GM19463 (cell line): ENCODE data around the gene LRRC27.

Source experiments
- ATAC-seq: cut with Tn5 transposase; IDR thresholded peaks from one replicate; pipeline ENCODE4 v1.9.1; 2021; ENCODE audit warnings: mild to moderate bottlenecking, moderate library complexity; ENCODE audit not compliant: unreplicated experiment

The LRRC27 gene

DNA sequence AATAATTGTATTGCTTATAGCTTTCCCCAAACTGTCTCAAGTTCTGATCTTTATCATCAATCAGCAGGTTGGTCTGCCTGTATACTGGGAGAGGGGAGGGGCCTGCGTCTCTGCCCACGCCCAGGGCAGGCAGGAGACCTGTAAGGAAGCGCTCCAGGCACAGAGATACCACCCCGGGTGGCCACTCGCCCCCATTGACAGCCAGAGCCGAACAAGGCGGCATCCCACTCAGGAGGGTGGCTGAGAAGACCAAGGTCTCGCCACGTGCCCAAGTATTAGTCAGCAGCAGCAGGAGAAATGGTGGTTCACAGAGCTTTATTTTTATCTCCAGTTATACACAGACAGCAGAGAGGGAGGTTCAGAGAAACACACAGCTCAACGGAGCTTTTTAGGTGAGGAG lies 31.4 kb upstream of the LRRC27 start:
- ATAC-seq = no peak

- no peak for ATAC-seq
These were observed 30.3 kb upstream of the LRRC27 start for GRCh38 chr10:132301371-132302330.

GRCh38 chr10:132302421-132303310 lies 29.3 kb upstream of the LRRC27 start:
- no peak for ATAC-seq

DNA sequence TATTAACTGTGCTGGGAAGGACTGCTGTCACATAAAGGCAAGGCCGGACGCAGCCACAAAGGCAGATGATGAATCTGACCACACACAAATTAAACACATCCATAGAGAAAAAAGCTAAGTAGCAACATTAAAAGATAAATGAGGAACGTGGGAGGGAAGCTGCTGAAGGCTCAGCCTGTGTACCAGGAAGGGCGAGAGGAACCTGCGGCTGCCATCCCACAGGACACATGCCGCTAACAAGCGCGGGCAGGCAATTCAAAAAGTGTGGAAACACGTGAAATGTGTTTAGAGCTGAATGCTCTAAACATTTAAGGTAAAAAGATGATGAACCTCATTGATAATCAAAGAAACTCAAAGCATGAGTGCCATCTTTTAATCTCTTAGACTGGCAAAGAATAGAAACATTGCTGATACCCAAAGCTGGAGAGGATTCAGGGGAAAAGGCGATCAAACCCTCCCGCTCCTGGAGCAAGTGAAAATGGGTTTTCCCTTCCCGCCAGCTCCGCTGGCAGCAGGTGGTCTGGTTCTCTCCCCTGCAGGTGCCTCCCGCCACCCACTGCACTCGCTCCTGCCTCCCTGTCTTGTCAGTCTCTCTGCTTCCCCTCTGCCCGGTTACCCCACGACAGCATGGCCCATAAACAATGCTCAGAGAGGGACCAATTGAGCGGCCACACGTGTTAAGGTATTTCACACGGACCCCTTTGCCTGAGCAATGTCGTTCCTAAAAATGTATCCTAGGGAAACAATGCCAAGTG lies 28.5 kb upstream of the LRRC27 start:
- no peak for ATAC-seq

DNA sequence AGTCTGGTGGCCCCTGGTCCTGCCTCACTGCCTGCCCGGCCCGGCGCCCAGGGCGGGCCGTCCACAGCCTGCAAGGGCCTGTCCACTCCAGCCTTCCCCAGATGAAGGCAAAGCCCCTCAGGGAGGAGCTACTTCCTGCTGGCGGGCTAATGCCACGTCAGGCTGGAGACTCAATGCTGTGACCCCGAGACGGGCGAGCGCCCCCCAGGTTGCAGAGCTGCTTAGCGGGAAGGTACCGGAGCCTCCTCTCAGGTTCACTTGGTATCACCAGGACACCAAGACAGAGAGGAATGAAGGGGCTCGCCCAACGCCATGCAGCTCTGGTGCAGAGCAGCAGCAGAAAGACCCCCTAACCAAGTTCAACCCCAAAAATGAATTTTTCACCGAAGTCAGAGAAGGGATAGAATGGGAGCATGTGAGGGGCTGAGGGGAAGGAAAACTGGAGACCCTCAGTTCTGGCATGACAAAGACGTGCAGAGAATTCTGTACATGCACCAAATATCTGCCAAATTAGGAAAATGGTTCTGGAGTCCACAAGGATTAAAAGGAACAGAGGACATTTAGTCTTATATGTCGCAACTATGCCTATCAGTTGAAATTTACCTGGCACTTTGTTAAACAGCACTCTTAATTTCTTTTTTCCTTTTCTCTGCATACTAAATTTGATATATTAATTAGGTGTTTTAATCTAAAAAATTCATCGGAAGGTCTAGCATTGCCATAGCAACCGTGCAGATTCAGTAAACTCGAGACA lies 27.1 kb upstream of the LRRC27 start:
- ATAC-seq = no peak

GRCh38 chr10:132305654-132306342 lies 26.2 kb upstream of the LRRC27 start:
- no peak for ATAC-seq

DNA sequence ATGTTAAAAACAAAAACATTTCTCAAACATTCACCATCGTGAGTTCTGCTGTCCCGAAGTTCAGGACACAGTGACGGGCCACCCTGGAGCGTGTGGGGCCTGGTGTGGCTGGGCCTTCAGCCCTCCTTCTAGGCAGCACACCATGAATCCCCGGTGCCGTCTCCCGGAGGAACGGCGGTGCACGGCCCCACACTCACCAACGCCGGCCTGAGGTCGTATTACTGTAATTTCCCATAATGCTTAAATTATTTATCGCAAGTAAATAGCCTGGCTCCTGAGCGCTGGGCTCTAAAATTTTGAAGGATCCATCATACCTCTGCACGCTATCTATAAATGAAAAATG lies 25.7 kb upstream of the LRRC27 start:
- ATAC-seq = no peak

DNA sequence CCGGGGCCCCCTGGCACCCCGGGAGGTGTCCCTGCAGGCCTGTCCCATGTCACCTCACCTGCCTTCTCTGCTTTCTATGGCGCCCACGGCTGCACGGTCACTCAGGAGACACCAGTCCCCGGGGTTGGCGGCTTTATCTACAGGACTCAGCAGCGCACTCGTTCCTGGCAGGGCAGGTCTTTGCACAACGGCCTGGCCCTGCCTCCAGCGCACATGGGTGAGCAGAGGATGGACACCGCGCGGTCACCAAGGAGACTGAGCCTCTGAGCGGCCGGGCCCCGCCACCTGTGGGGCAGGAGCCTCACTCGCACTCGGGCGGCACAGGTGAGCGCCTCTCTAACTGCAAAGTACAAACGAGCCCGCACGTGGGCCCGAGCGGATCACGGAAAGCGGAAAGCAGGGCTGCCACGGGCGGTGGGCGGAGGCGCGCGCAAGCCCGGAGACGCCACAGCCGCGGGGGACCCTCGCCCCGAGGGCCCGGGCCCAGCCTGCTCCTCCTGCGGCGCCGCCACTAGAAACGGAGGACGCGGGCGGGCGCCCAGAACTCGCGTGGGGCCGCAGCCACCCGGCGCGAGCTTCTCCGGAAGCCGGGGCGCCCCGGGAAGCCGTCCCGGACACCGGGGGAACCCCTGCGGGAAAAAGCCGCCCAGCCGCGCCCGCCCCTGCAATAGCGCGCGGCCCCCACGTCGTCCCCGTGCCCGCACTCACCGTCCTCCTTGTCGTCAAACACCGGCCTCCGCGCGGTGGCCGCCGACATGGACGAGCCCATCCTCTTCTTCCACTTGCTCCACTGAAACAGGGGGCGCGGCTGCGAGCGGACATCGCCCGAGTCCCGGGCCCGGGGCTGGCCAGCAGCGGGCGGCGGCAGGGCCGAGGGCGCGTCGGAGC lies 24.9 kb upstream of the LRRC27 start:
- ATAC-seq = peak; percentile 4

DNA sequence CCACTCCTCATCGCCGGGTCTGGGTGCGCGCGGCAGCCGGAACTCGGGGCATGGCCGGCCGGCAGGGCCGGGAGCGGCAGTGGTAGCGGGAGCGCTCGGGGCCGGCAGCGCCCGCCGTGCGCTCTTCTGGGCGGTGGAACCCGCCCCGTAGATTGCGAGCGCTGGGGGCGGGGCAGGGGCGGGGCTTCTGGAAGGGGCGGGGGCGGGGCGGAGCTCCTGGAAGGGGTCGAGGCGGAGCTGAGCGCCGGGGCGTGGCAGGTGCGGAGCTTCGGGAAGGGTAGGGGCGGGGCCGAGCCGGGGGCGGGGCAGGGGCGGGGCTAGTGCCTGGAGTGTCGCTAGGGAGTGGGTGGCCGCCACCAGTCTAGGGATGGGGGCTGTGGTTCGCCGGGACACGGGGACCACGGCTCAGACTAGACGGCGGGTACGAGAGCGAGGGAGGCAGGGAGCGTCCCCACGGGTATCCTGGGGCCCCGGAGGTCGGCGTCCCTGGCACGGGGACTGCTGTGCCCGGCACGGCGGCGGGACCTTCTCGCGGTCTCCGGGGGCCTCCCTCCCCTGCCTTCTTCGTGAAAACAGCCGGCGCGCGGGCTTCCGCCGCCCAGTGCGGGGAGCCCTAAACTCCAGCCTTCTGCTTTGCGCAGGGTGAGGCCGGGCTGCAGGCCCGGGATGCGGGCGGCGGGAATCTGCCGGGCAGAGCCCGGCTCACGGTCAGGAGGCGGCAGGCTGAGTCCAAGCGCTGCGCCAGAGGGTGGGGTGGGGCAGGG lies 24.0 kb upstream of the LRRC27 start, which contains the start of gene STK32C:
TSS of gene STK32C (minus strand) at position 128 of the 764 bp plus-strand sequence. CDS start at position 11, 117 bp downstream.
- peak; percentile 67 for ATAC-seq

GRCh38 chr10:132308587-132309470 lies 23.2 kb upstream of the LRRC27 start:
- peak; percentile 10 for ATAC-seq

- ATAC-seq = no peak
These were observed 22.5 kb upstream of the LRRC27 start for GRCh38 chr10:132309471-132309865.

GRCh38 chr10:132309879-132310591 lies 22.0 kb upstream of the LRRC27 start:
- no peak for ATAC-seq

DNA sequence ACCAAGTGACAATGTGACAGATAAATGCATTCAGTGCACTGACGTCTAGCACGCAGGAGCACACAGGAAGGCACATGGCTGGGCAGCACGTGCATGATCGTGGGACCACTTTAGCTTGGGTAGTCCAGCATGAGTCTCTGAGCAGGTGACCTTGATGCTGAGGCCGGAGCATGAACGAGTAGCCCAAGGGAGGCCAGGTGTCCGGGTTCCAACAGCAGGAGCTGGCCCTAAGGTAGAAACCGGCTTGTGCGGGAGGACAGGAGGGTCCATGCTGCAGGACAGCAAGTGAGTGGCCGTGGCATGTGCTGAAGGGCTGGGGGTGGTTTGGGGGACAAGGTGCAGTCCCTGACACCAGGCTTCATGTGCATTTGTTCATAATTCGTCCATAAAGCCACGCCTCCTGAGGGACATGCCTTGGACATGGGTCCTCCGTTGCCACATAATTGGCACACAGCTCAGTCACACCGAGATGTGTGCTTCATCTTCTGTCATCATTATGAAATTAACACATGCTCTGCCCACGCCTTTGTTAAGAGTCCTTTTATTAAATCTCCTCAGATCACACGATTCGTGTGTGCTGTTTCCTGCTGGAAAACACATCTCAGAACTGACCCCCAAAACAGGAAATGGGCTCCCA lies 21.2 kb upstream of the LRRC27 start:
- no peak for ATAC-seq

DNA sequence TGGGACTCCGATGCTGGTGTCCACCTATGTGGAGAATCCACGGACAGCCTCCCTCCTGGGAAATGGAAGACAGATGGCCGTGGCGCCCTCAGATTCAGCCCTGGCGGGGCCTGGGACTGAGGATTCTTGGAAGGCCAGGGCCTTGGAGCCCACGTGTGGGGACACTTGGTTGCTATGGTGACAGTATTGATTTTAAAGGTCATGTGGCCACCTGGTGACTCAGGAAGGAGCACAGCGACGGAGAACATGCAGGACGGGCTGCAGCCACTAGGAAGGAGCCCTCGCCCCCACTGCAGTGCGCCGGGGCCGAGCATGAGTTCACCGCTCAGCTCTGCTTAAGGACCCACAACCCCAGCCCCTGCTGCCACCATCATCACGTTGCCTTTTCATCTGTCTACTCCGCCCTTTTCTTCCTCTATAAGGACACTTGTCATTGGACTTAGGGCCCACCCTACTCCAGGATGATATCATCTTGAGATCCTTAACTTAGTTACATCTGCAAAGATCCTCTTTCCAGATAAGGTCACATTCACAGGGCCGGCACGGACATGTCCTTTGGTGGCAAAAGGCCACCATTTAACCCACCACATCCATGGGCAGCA lies 20.6 kb upstream of the LRRC27 start:
- ATAC-seq = no peak

DNA sequence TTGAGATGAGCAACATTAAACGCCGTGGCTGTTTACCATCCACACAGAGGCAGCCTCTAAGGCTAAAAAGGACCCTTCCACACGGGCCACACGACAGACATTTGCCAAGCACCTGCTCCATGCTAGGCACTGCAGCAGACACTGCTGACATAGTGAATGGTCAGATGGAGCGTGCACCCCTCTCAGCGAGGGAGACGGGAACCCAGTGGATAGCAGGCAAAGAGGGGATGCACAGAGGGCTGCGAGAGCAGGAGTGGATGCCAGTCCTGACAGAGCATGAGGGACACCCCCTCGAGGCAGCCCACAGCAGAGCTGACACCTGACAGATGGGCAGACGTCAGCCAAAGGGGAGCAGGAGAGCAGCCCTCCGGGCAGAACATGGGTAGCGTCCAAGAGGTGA lies 18.7 kb upstream of the LRRC27 start:
- ATAC-seq = no peak
